DMS 273 (cell line): ENCODE data around the gene GPRC6A.

Experiments used
- DNase-seq: peaks from one replicate; lab custom pipeline; 2025; ENCODE audit not compliant: unreplicated experiment; lab: John Stamatoyannopoulos, UW

Gene GPRC6A

DNA sequence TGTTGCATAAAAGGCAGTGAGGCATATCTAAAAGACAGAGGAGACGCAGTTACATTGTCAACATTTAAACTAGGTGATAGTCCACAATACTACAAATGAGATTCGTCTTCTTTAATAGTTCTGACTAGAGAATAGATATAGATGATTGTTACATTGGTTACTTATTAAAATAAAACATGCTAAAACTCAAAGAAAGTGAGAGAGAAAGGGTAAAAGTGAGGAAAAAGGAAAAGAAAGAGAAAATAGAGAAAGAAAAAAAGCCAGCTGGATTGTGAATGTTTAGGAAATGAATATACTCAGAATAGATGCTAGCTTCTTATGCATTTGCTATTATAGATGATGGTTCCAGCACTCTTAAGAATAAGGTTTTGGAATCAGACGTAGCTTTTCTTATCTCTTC lies 35.7 kb downstream of the GPRC6A start:
- DNase-seq: no peak

GRCh38 chr6:116783852-116784251 lies 45.0 kb downstream of the GPRC6A start:
- DNase-seq: no peak

- DNase-seq: peak; percentile 73
Measured at GRCh38 chr6:116779573-116780164, 49.2 kb downstream of the GPRC6A start.

DNA sequence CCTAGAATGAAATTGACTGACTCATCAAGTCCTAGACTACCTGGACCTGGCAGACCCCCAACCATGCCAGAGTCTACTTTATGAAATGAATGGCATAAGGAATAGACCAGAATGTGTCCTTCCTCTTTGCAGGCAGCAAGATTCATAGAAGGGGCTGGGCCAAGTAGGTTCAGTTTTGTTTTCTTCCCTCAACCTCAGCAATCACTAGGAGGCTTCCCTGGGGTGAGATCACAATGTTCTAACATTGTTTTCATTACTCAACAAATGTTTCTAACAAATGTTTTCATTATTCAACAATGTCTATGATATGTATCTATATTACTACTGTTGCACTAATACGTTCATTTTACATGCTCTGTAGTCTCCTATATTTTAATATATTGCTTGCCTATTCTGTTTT lies 55.0 kb downstream of the GPRC6A start:
- no peak for DNase-seq

DNA sequence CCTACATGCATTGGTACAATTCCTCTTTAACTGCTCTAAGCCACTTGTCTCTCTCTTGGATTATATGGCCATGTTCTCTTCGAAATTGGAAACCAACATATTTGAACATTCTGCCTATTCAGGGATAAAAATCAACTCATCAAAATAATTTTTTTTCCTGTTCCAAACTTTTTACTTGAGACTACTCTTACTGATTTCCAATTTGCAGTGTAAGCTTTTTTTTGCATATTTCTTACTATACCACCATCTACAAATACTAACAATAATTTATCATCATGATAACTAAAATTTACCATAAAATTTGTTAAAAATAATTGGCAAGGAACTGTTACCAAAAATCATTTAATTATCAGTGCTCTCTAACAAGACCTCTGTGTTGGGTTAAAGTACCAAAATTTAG lies 56.4 kb downstream of the GPRC6A start:
- no peak for DNase-seq

- DNase-seq: no peak
Measured at GRCh38 chr6:116767715-116768114, 61.2 kb downstream of the GPRC6A start.

DNA sequence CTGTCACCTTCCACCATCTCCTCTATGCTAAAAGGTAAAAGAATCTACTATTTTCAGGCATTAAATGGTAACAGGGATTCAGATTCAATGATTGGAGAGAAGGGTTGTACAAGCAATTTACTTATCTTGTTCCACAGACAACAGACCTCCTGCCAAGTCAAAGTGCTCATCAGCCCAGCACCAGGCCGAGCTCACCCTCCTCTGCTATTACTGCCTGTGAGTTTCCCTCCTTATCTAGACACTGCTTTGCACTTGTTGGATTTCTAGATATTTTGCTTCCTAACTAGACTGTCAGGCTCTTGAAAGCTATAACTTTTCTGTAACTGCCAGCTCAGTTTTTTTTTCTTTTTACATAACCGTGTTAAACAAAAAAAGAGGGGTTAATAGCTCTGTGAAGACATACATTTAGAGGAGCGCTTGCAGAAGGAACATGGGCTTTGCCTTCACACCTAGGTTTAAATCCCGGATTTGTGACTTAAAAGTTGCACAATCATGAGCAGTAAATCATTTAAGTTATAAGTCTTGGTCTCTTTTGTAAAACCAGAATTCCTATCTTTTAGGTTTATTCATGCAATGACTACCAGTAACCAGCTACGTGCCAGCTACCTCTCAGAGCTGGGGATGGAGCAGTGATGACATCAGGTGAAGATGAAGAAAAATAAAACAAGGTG lies 62.2 kb downstream of the GPRC6A start:
- no peak for DNase-seq

DNA sequence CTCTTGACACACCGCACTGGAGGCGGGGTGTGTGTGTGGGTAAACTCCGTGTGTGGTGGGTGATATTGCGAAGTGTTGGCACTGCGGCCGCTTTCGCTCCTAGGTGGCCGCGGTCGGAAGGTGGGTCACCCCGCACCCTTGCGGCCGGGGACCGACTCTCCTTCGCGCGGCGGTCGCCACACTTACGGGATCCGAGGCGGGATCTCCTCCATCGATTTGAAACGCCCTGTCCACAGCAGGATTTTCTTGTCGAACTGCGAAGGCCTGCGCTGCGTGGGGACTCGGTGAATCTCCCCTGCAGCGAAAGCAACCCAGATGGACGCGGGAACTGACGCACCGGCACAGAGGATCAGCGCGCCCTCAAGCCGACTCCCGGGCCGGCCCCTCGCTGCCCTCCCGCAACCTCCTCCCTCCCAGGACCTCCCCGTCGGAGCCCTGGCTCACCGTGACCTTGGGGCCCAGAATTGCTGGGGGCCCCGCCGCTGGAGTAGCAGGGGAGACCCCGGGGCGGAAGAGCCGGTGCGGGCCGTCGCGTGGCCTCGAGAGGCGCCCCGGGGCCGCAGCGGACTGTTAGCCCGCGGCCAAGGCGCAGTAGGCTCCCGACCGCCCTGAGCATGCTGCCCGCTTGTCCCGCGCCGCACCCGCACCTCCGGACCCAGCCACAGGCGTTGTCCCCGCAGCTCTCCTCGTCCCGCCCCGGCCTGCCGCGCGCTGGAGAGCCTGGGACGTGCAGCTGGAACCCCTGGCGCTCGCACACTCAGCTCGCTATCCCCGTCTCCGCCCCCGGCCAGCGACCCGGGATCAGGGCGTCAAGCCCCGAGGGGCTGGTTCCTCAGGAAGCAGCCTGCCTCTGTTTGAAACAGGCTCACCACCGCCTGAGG lies 63.7 kb downstream of the GPRC6A start, which contains the start of gene FAM162B:
FAM162B (minus strand) TSS at position 759 of the 881 bp plus-strand sequence; CDS start at position 616, 143 bp downstream.
- peak; percentile 69 for DNase-seq

GRCh38 chr6:116764629-116764960 lies 64.3 kb downstream of the GPRC6A start:
- no peak for DNase-seq

DNA sequence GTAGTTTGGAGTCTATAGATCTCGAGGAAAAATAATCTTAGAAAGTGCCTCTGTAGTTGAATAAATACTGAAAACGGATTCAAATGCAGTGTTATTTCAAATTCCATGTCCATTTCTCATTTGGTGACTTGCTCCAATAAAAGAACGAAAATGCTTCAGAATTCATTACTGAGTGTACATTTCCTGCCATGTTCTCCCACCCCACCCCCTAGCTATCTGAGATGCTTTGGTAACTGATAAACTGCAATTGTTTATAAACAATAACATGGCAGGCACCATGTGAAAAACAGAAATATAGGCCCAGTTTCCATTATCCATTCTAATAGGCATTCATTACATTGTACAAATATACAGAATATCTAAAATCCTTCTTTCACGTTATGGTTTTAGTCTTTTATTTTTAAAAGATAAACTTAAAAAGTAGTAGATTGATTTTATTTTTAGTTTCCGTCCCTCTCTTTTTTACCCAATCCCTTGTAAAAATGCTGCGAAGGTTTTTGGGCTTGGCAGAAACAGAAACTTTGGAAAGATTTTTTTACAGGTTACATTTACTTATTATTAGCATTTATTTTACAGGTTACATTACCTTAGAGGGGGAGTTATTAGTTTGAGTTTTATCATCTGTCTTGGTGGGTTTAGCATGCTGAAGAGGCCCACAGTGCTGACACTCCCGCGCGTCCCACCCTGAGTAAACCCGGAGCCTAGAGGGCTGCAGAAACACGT lies 64.8 kb downstream of the GPRC6A start:
- no peak for DNase-seq

DNA sequence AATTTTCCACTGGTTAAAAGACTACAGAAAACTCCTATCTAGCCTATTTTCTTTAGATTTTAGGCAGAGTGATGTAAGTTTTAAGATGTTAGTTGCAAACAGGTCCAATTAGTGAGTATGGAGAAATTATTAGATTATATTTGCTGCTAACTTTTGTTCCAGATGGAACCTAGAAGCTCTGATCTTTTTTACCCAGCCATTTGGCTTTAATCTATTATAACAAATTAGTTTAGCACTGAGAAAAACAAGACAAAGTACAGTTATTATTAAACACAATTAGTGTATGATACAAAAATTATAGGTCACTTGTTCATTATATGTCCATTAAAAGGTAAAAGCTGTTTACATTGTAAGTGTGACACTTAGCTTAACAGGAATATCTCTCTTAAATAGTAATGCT lies 65.8 kb downstream of the GPRC6A start:
- no peak for DNase-seq

DNA sequence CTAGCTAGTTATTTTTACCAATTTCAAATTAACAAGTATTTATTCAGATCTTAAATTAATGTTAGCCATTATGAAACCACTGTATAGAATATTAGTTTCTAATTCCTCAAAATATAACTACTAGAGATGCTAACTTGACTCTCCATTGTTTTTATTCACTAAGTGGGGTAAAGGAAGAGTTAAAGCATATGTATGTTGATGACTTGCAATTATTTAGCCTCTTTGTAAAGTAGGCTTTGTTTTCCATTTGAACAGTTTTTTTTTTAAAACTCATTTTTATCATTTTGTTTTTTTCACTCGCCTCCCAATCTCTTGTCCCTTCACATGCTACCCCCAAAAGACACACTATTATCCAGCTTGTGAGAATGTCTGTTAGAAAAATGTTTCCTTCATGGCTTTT lies 66.6 kb downstream of the GPRC6A start:
- no peak for DNase-seq

DNA sequence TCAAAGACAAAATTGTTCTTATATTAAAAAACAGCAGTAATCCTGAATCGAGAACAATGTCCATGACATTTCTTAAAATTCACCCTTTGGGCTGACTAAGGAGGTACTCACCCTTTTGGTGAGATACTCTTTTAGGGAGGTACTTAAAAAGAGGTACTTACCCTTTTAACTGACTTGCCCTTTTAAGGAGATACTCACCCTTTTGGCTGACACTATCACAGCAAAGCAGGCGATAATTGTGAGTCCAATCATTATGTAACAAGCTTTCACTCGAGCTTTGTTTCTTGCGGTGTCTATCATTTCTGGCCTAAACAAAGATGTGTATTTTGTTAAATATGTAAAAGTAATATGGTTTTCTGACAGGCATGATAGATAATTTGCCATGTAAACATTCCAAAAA lies 67.1 kb downstream of the GPRC6A start:
- no peak for DNase-seq

- no peak for DNase-seq
Measured at GRCh38 chr6:116745176-116745575, 83.7 kb downstream of the GPRC6A start.
